H9 (cell line): ENCODE results near the gene KDM2B. TPM values are rescaled to one million over a fixed set of nuclear protein-coding genes. Genes with fewer than 3 reads are reported as not detected.
A peak's percentile ranks its signal among the peaks of the same experiment; 100 is the strongest.
"Not testable (repeated sequence)": the region's sequence is repeated elsewhere in the genome, so short reads cannot be mapped to it uniquely, and the experiment has no call there.

Experiments
- DNase-seq: peaks from one replicate; pipeline ENCODE4 v3.0.0-alpha.2; 2017
- H2AFZ ChIP-seq: one replicate; pipeline ENCODE4 v1.6.1; 2013; ENCODE audit warnings: mild to moderate bottlenecking, low read length, control low read depth, moderate library complexity
- H2AK5ac ChIP-seq: 2 replicates; pipeline ENCODE4 v1.6.1; 2013; ENCODE audit warnings: low read length, control low read depth, mixed read lengths; ENCODE audit not compliant: insufficient read length
- H2BK120ac ChIP-seq: one replicate; pipeline ENCODE4 v1.6.1; 2013; ENCODE audit warnings: low read depth, mild to moderate bottlenecking, low read length, control low read depth, inconsistent platforms; ENCODE audit not compliant: poor library complexity, severe bottlenecking
- H2BK12ac ChIP-seq: 2 replicates; pipeline ENCODE4 v1.6.1; 2013; ENCODE audit warnings: low read length, control low read depth, mixed read lengths, low read depth; ENCODE audit not compliant: insufficient read length
- H2BK15ac ChIP-seq: 2 replicates; pipeline ENCODE4 v1.6.1; 2013; ENCODE audit warnings: low read depth, low read length, control low read depth
- H2BK20ac ChIP-seq: one replicate; pipeline ENCODE4 v1.6.1; 2013; ENCODE audit warnings: low read depth, mild to moderate bottlenecking, low read length, control low read depth, inconsistent platforms; ENCODE audit not compliant: poor library complexity, severe bottlenecking
- H2BK5ac ChIP-seq: 2 replicates; pipeline ENCODE4 v1.6.1; 2013; ENCODE audit warnings: low read length, control low read depth, mixed read lengths; ENCODE audit not compliant: insufficient read length
- H3K14ac ChIP-seq: 2 replicates; pipeline ENCODE4 v1.6.1; 2013; ENCODE audit warnings: low read length, control low read depth; ENCODE audit not compliant: insufficient read depth
- H3K18ac ChIP-seq: 2 replicates; pipeline ENCODE4 v1.6.1; 2013; ENCODE audit warnings: low read depth, mild to moderate bottlenecking, mixed read lengths, low read length, control low read depth; ENCODE audit not compliant: insufficient read length
- H3K23ac ChIP-seq: 2 replicates; pipeline ENCODE4 v1.6.1; 2013; ENCODE audit warnings: low read length, control low read depth, mixed read lengths, low read depth; ENCODE audit not compliant: insufficient read length
- H3K23me2 ChIP-seq: 2 replicates; pipeline ENCODE4 v1.6.1; 2013; ENCODE audit warnings: low read depth, mild to moderate bottlenecking, mixed read lengths, low read length, control low read depth; ENCODE audit not compliant: insufficient read length, poor library complexity, severe bottlenecking
- H3K27ac ChIP-seq: 2 replicates; pipeline ENCODE4 v1.5.1; 2013; ENCODE audit warnings: low read length, control low read depth, mixed read lengths, low read depth; ENCODE audit not compliant: insufficient read length
- H3K27me3 ChIP-seq: 2 replicates; pipeline ENCODE4 v1.6.1; 2013; ENCODE audit warnings: low read length, control low read depth, inconsistent platforms; ENCODE audit not compliant: insufficient read depth
- H3K4ac ChIP-seq: 2 replicates; pipeline ENCODE4 v1.6.1; 2013; ENCODE audit warnings: low read depth, mild to moderate bottlenecking, control low read depth, inconsistent platforms, low read length, moderate library complexity
- H3K4me1 ChIP-seq: 2 replicates; pipeline ENCODE4 v1.6.1; 2013; ENCODE audit warnings: low read length, control low read depth, inconsistent platforms; ENCODE audit not compliant: insufficient read depth
- H3K4me2 ChIP-seq: 2 replicates; pipeline ENCODE4 v1.6.1; 2013; ENCODE audit warnings: low read length, control low read depth, mixed read lengths; ENCODE audit not compliant: insufficient read length, insufficient read depth
- H3K56ac ChIP-seq: 2 replicates; pipeline ENCODE4 v1.6.1; 2013; ENCODE audit warnings: low read depth, mild to moderate bottlenecking, mixed read lengths, low read length, control low read depth; ENCODE audit not compliant: insufficient read length
- H3K79me1 ChIP-seq: 2 replicates; pipeline ENCODE4 v1.6.1; 2013; ENCODE audit warnings: low read depth, mild to moderate bottlenecking, moderate library complexity, low read length, control low read depth, inconsistent platforms; ENCODE audit not compliant: insufficient read depth, poor library complexity, severe bottlenecking
- H3K79me2 ChIP-seq: 2 replicates; pipeline ENCODE4 v1.6.1; 2013; ENCODE audit warnings: low read length, control low read depth, inconsistent platforms; ENCODE audit not compliant: insufficient read depth
- H3K9ac ChIP-seq: 2 replicates; pipeline ENCODE4 v1.6.1; 2013; ENCODE audit warnings: low read length, control low read depth, mixed read lengths; ENCODE audit not compliant: insufficient read length; ENCODE audit errors: extremely low read depth
- H3K9me3 ChIP-seq: one replicate; pipeline ENCODE4 v1.6.1; 2013; ENCODE audit warnings: low read depth, low read length, inconsistent platforms; ENCODE audit not compliant: control insufficient read depth
- H3T11ph ChIP-seq: one replicate; pipeline ENCODE4 v1.6.1; 2013; ENCODE audit warnings: mild to moderate bottlenecking, low read length, control low read depth, inconsistent platforms
- H4K20me1 ChIP-seq: one replicate; pipeline ENCODE4 v1.6.1; 2013; ENCODE audit not compliant: control insufficient read depth, insufficient read length, insufficient read depth
- H4K5ac ChIP-seq: 2 replicates; pipeline ENCODE4 v1.6.1; 2013; ENCODE audit warnings: low read depth, mild to moderate bottlenecking, mixed read lengths, low read length, control low read depth; ENCODE audit not compliant: insufficient read length
- H4K8ac ChIP-seq: replicated peaks from 2 replicates; pipeline ENCODE4 v1.6.1; 2013; ENCODE audit warnings: low read length, control low read depth, mixed read lengths, low read depth; ENCODE audit not compliant: insufficient read length
- H4K91ac ChIP-seq: 2 replicates; pipeline ENCODE4 v1.6.1; 2013; ENCODE audit warnings: low read depth, mild to moderate bottlenecking, moderate library complexity, mixed read lengths, low read length, control low read depth; ENCODE audit not compliant: insufficient read length
- H3K27ac Mint-ChIP-seq, 3 experiments: 2 replicates in 2 of 3; 3 replicates in 1 of 3; pipeline ENCODE4 v1.8.0; 2020 to 2021; ENCODE audit warnings: mixed read lengths in 3 of 3, mild to moderate bottlenecking in 1 of 3, moderate library complexity in 1 of 3
- H3K27me3 Mint-ChIP-seq: 2 replicates; pipeline ENCODE4 v1.8.0; 2021; ENCODE audit warnings: low read depth, mild to moderate bottlenecking, moderate library complexity, mixed read lengths
- H3K36me3 Mint-ChIP-seq, 3 experiments: 2 replicates in 2 of 3; 3 replicates in 1 of 3; pipeline ENCODE4 v1.8.0; 2020 to 2021; ENCODE audit warnings: low read depth in 3 of 3, mixed read lengths in 3 of 3; ENCODE audit not compliant: insufficient read depth in 1 of 3
- H3K4me1 Mint-ChIP-seq, 2 experiments: 2 replicates each; pipeline ENCODE4 v1.8.0; 2020; ENCODE audit warnings: mixed read lengths in 2 of 2
- H3K4me3 Mint-ChIP-seq, 2 experiments: 2 replicates in 1 of 2; 3 replicates in 1 of 2; pipeline ENCODE4 v1.8.0; 2020 to 2021; ENCODE audit warnings: mild to moderate bottlenecking in 2 of 2, mixed read lengths in 2 of 2, moderate library complexity in 1 of 2
- H3K9me3 Mint-ChIP-seq, 2 experiments: 2 replicates in 1 of 2; 3 replicates in 1 of 2; pipeline ENCODE4 v1.8.0; 2020; ENCODE audit warnings: mild to moderate bottlenecking in 2 of 2, mixed read lengths in 2 of 2, moderate library complexity in 1 of 2
- CTCF ChIP-seq: fragments of 200-600 bp; sonication (generic); conservative IDR thresholded peaks from 3 replicates; pipeline ENCODE4 v1.8.0; 2021; ENCODE audit warnings: antibody characterized with exemption, mild to moderate bottlenecking
- WGBS: extraction: QIAGEN DNeasy Blood & Tissue Kit; methylation state at CpG from one replicate; pipeline ENCODE4 v1.1.7; 2013; ENCODE audit warnings: missing lambda C conversion rate, low lambda C conversion rate, mixed read lengths; ENCODE audit not compliant: insufficient read length; ENCODE audit errors: extremely low coverage; 5-methylcytosine and 5-hydroxymethylcytosine counted together
- total RNA-seq: library from RNA; stranded (reverse); gene quantifications from 2 replicates; pipeline ENCODE4 v1.2.1, GENCODE V29; 2021

KDM2B gene
- total RNA-seq, 1 experiment from 2014 or later: 143 TPM

DNA sequence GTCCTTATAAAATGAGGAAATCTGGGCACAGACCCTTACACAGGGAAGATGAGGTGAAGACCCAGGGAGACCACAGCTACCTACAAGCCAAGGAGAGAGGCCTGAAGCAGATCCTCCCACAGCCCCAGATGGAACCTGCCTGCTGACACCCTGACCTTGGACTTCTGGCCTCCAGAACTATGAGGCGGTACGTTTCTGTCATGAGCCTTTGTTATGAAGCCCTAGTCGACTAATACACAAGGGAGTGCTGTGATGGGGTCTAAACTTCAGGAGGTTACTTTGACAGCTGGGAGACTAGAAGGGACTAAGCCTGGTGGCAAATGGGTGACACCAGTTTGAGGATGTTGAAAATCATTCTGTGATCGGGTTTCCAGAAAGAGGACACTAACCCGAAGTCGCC is 95.9 kb downstream of the KDM2B start:
- no peaks in the 10 kb centered on the region; the same call in 1 of the 2 replicates for H3K27me3 Mint-ChIP-seq
- no CpG with 5 or more reads among the region's 6 CpGs for WGBS
- H2BK120ac ChIP-seq: no peak overlapping the region
- no peak overlapping the region for H3T11ph ChIP-seq
- H3K4me1 Mint-ChIP-seq: peaks cover 3 to 9% of the 10 kb centered on the region in 2 experiments
- no peak overlapping the region for H3K23ac ChIP-seq
- no peak for DNase-seq
- no peak overlapping the region for H3K27ac ChIP-seq
- H3K9me3 ChIP-seq: no peaks in the 10 kb centered on the region
- H2BK15ac ChIP-seq: no peak overlapping the region
- H2AK5ac ChIP-seq: no peak overlapping the region
- H3K79me2 ChIP-seq: peaks cover 2% of the 10 kb centered on the region; the same call in 1 of the 2 replicates
- no peak overlapping the region for H2BK20ac ChIP-seq
- H3K14ac ChIP-seq: no peak overlapping the region
- H3K4me1 ChIP-seq: no peaks in the 10 kb centered on the region
- no peak overlapping the region for H3K9ac ChIP-seq
- no peaks in the 10 kb centered on the region for H3K79me1 ChIP-seq
- no peak overlapping the region for H3K4me2 ChIP-seq
- H3K27ac Mint-ChIP-seq: peak overlapping the region in 1 of 3 experiments; percentile 46; a peak in 1 of 7 replicates
- H4K5ac ChIP-seq: no peak overlapping the region
- no peak overlapping the region for H2BK12ac ChIP-seq
- H4K91ac ChIP-seq: no peak overlapping the region
- H3K4me3 Mint-ChIP-seq: no peak overlapping the region
- H3K4ac ChIP-seq: no peak overlapping the region
- H3K27me3 ChIP-seq: no peaks in the 10 kb centered on the region
- no peaks in the 10 kb centered on the region for H3K9me3 Mint-ChIP-seq
- no peak overlapping the region for H3K18ac ChIP-seq
- no peak overlapping the region for H2BK5ac ChIP-seq
- H2AFZ ChIP-seq: no peak overlapping the region
- no peak overlapping the region for H4K8ac ChIP-seq
- no peak overlapping the region for H3K56ac ChIP-seq
- H3K23me2 ChIP-seq: no peaks in the 10 kb centered on the region
- peaks cover 4 to 49% (median 36%) of the 10 kb centered on the region in 3 experiments; a peak in 6 of 7 replicates for H3K36me3 Mint-ChIP-seq
- no peaks in the 10 kb centered on the region for H4K20me1 ChIP-seq
- no peak for TF ChIP-seq CTCF

DNA sequence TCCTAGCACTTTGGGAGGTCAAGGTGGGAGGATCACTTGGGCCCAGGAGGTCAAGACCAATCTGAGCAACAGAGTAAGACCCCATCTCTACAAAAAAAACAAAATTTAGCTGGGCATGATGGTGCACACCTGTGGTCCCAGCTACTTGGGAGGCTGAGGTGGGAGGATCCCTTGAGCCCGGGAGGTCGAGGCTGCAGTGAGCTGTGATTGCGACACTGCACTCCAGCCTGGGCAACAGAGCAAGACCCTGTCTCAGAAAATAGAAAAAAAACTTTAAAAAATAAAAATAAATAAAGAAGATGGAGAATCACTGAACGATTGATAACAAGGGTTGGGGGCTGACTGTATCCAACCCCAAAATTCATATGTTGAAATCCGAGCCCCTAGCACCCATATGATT is 96.3 kb downstream of the KDM2B start:
- not testable (repeated sequence) for H3K14ac ChIP-seq
- peaks cover 4 to 46% (median 34%) of the 10 kb centered on the region in 3 experiments; a peak in 6 of 7 replicates for H3K36me3 Mint-ChIP-seq

More for the DNA sequence above, 96.3 kb downstream of the KDM2B start:
- H2BK15ac ChIP-seq, H3K4me1 ChIP-seq, H2AK5ac ChIP-seq, H3K79me1 ChIP-seq, H3K23me2 ChIP-seq, H3K4me3 Mint-ChIP-seq, H3K27ac ChIP-seq, H2BK5ac ChIP-seq, H3K9ac ChIP-seq, H4K91ac ChIP-seq, H2BK20ac ChIP-seq, H3K4me2 ChIP-seq, H3K27me3 Mint-ChIP-seq, H3K4ac ChIP-seq, H4K20me1 ChIP-seq, H3K27me3 ChIP-seq, H3K18ac ChIP-seq, DNase-seq, H3K9me3 Mint-ChIP-seq, H3K56ac ChIP-seq, H3K4me1 Mint-ChIP-seq, H2BK120ac ChIP-seq, H2BK12ac ChIP-seq, H4K8ac ChIP-seq, H4K5ac ChIP-seq, H3K9me3 ChIP-seq, H3K79me2 ChIP-seq, H2AFZ ChIP-seq, H3T11ph ChIP-seq, H3K23ac ChIP-seq: not testable (repeated sequence)
- WGBS: no CpG with 5 or more reads among the region's 5 CpGs
- H3K27ac Mint-ChIP-seq: peak overlapping the region in 1 of 3 experiments; percentile 46; a peak in 1 of 7 replicates
